Measurements from ENCODE around the gene DMXL1.

DNA sequence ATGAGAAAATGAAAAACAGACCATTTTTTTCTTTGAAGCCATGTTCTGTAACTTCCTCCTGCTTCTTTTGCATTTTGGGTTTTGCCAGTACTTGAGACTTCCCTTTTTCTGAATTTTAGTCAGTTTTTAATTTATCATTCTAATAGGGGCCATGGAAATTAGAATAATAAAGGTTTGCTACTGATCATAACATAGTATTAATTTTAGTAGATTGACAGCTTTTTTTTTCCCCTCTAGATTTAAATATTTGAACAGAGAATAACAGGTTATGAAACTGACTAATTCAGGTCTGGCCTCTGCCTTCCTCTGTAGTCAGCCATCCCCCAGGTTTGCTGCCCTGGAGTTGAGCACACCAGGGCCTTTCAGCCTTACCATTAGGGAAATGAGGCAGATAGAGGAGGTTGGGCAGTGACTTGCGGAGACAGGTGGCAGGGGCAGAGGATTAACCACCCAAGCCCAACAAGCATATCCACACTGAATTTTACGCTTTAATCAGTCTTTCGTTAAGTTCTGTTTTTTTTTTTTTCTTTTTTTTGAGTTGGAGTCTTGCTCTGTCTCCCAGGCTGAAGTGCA is 204.8 kb downstream of the DMXL1 start:
- TF ChIP-seq TAF1 (conservative IDR thresholded peaks at IDR 0.05) = no peak
- TF ChIP-seq, protein P1, sequence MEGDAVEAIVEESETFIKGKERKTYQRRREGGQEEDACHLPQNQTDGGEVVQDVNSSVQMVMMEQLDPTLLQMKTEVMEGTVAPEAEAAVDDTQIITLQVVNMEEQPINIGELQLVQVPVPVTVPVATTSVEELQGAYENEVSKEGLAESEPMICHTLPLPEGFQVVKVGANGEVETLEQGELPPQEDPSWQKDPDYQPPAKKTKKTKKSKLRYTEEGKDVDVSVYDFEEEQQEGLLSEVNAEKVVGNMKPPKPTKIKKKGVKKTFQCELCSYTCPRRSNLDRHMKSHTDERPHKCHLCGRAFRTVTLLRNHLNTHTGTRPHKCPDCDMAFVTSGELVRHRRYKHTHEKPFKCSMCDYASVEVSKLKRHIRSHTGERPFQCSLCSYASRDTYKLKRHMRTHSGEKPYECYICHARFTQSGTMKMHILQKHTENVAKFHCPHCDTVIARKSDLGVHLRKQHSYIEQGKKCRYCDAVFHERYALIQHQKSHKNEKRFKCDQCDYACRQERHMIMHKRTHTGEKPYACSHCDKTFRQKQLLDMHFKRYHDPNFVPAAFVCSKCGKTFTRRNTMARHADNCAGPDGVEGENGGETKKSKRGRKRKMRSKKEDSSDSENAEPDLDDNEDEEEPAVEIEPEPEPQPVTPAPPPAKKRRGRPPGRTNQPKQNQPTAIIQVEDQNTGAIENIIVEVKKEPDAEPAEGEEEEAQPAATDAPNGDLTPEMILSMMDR (IDR thresholded peaks at IDR 0.05; ENCODE audit: low read depth, low read length, missing input control) = no peak
- TF ChIP-seq, protein P2, sequence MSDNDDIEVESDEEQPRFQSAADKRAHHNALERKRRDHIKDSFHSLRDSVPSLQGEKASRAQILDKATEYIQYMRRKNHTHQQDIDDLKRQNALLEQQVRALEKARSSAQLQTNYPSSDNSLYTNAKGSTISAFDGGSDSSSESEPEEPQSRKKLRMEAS (IDR thresholded peaks at IDR 0.05) = no peak
- no peak for TF ChIP-seq RAD21 (IDR thresholded peaks at IDR 0.05)
- no peak for TF ChIP-seq JUND (IDR thresholded peaks at IDR 0.05)
- TF ChIP-seq, protein P3, sequence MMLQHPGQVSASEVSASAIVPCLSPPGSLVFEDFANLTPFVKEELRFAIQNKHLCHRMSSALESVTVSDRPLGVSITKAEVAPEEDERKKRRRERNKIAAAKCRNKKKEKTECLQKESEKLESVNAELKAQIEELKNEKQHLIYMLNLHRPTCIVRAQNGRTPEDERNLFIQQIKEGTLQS (IDR thresholded peaks at IDR 0.05) = no peak
- TF ChIP-seq, protein P4, sequence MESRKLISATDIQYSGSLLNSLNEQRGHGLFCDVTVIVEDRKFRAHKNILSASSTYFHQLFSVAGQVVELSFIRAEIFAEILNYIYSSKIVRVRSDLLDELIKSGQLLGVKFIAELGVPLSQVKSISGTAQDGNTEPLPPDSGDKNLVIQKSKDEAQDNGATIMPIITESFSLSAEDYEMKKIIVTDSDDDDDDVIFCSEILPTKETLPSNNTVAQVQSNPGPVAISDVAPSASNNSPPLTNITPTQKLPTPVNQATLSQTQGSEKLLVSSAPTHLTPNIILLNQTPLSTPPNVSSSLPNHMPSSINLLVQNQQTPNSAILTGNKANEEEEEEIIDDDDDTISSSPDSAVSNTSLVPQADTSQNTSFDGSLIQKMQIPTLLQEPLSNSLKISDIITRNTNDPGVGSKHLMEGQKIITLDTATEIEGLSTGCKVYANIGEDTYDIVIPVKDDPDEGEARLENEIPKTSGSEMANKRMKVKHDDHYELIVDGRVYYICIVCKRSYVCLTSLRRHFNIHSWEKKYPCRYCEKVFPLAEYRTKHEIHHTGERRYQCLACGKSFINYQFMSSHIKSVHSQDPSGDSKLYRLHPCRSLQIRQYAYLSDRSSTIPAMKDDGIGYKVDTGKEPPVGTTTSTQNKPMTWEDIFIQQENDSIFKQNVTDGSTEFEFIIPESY (IDR thresholded peaks at IDR 0.05) = no peak
- no peak for TF ChIP-seq FOXA1 (IDR thresholded peaks at IDR 0.05)
- no peak for TF ChIP-seq YY1 (IDR thresholded peaks at IDR 0.05)
- TF ChIP-seq EGR1 (IDR thresholded peaks at IDR 0.05; ENCODE audit: low read depth in 2 of 2) = no peak
- no peak for TF ChIP-seq SP1 (IDR thresholded peaks at IDR 0.05)
- no peak for TF ChIP-seq FOXA2 (IDR thresholded peaks at IDR 0.05)
- no peak for TF ChIP-seq GABPA (IDR thresholded peaks at IDR 0.05 in 1 of 2, conservative IDR thresholded peaks at IDR 0.05 in 1 of 2)
- TF ChIP-seq, protein P5, sequence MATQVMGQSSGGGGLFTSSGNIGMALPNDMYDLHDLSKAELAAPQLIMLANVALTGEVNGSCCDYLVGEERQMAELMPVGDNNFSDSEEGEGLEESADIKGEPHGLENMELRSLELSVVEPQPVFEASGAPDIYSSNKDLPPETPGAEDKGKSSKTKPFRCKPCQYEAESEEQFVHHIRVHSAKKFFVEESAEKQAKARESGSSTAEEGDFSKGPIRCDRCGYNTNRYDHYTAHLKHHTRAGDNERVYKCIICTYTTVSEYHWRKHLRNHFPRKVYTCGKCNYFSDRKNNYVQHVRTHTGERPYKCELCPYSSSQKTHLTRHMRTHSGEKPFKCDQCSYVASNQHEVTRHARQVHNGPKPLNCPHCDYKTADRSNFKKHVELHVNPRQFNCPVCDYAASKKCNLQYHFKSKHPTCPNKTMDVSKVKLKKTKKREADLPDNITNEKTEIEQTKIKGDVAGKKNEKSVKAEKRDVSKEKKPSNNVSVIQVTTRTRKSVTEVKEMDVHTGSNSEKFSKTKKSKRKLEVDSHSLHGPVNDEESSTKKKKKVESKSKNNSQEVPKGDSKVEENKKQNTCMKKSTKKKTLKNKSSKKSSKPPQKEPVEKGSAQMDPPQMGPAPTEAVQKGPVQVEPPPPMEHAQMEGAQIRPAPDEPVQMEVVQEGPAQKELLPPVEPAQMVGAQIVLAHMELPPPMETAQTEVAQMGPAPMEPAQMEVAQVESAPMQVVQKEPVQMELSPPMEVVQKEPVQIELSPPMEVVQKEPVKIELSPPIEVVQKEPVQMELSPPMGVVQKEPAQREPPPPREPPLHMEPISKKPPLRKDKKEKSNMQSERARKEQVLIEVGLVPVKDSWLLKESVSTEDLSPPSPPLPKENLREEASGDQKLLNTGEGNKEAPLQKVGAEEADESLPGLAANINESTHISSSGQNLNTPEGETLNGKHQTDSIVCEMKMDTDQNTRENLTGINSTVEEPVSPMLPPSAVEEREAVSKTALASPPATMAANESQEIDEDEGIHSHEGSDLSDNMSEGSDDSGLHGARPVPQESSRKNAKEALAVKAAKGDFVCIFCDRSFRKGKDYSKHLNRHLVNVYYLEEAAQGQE (IDR thresholded peaks at IDR 0.05) = no peak

Data from liver (tissue), 3 donors.